ENCODE results near the gene DMBX1.

DNA sequence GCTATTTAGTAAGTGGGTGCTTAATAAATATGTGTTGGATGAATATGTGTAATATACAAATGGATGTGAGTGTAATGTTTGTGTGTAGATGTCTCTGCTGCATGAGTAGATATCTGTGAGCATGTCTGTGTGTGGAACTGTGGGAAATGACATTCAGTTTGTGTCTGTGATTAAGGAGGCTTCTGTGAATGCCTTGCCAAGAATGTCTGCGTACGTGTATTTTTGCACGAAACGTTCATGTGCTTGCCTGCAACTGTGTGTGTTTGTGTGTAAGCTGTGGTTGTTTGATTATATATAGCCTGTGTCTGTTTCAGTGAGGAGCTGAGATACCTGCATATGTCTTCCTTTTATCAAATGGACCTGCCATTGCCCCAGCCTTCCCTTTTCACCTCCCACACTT is 13.8 kb downstream of the DMBX1 start:
- TF ChIP-seq, protein P1, sequence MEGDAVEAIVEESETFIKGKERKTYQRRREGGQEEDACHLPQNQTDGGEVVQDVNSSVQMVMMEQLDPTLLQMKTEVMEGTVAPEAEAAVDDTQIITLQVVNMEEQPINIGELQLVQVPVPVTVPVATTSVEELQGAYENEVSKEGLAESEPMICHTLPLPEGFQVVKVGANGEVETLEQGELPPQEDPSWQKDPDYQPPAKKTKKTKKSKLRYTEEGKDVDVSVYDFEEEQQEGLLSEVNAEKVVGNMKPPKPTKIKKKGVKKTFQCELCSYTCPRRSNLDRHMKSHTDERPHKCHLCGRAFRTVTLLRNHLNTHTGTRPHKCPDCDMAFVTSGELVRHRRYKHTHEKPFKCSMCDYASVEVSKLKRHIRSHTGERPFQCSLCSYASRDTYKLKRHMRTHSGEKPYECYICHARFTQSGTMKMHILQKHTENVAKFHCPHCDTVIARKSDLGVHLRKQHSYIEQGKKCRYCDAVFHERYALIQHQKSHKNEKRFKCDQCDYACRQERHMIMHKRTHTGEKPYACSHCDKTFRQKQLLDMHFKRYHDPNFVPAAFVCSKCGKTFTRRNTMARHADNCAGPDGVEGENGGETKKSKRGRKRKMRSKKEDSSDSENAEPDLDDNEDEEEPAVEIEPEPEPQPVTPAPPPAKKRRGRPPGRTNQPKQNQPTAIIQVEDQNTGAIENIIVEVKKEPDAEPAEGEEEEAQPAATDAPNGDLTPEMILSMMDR (IDR thresholded peaks at IDR 0.05): no peak
- no peak for TF ChIP-seq POLR2A (IDR thresholded peaks at IDR 0.05)
